DND-41 (cell line): ENCODE data around the gene JAKMIP2.

Source experiments
- CTCF ChIP-seq: IDR thresholded peaks from 2 replicates; pipeline ENCODE4 v1.5.1; 2012; ENCODE audit warnings: borderline replicate concordance, low read length, moderate library complexity, mild to moderate bottlenecking; ENCODE audit not compliant: poor library complexity, severe bottlenecking; ENCODE audit errors: extremely low read depth
- EZH2 ChIP-seq: IDR thresholded peaks from 3 replicates; pipeline ENCODE4 v1.6.1; 2012; ENCODE audit warnings: borderline replicate concordance, low read depth, mild to moderate bottlenecking, moderate library complexity, low read length, inconsistent platforms; ENCODE audit not compliant: severe bottlenecking

DNA sequence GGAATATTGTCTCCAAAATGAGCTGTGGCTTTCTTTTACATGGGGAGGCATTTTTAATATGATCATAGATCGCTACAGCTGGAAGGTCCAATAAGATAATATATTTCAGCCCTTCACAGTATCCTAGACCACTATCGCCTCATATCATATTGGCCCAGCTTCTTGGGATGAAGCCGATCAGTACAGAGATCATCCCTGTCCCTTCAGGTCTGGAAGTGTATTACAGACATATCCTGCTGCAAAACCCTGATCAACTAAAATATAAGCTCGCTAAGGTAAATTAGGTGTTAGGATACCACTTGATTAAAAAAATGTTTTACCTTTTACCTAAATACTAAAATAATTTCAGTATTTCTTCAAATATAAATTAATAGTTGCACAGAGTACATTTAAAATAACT lies 41.7 kb downstream of the JAKMIP2 start:
- TF ChIP-seq EZH2 (no peak), CTCF (no peak)
